ENCODE measurements around the gene PLA2R1.

PLA2R1 gene

GRCh38 chr2:160044728-160045127 is 17.7 kb downstream of the PLA2R1 start (continued):
- TF ChIP-seq ZNF747 (tag by site-specific recombination; IDR thresholded peaks at IDR 0.05) (no peak), ZNF274 (IDR thresholded peaks at IDR 0.05; ENCODE audit: low read length) (no peak), ZNF274 (tag by site-specific recombination; IDR thresholded peaks at IDR 0.05; ENCODE audit: borderline replicate concordance) (no peak)
- TF ChIP-seq, protein P1, sequence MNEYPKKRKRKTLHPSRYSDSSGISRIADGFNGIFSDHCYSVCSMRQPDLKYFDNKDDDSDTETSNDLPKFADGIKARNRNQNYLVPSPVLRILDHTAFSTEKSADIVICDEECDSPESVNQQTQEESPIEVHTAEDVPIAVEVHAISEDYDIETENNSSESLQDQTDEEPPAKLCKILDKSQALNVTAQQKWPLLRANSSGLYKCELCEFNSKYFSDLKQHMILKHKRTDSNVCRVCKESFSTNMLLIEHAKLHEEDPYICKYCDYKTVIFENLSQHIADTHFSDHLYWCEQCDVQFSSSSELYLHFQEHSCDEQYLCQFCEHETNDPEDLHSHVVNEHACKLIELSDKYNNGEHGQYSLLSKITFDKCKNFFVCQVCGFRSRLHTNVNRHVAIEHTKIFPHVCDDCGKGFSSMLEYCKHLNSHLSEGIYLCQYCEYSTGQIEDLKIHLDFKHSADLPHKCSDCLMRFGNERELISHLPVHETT (tag by site-specific recombination; IDR thresholded peaks at IDR 0.05), result no peak

DNA sequence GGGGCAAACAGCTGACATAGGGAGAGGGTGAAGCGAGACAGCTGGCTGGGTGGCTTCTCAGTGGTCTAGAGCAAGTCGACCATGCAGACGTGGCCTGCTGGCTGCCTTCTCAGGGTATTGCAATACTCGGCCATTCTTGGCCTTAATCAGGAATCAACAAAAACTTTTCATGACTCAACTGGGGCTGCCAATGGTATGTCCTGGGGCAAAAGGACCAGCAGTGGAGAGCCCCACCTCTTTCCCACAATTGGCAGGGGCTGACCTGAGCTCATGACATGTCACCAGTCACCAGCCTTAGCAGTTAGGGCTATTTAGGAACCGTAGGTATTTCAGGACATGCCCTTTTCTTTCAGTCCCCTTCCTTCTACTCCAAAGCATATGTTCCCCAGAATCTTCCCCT is 19.1 kb downstream of the PLA2R1 start:
- Histone ChIP-seq H3K36me3 (ENCODE audit: control insufficient read depth in 2 of 2, insufficient read depth in 1 of 2, low read length in 2 of 2) (no peaks in the 10 kb centered on the region), H3K27ac (ENCODE audit: extremely low read depth, low read depth, low read length) (no peak overlapping the region), H3K9me3 (ENCODE audit: control insufficient read depth, insufficient read depth, low read depth, low read length) (no peaks in the 10 kb centered on the region), H3K4me3 (ENCODE audit: low read depth, low read length) (no peak overlapping the region), H3K4me1 (ENCODE audit: control insufficient read depth, insufficient read depth, low read length) (peaks cover 10% of the 10 kb centered on the region)
- ChIA-PET CTCF (no interaction called here), POLR2A (interaction anchor here (0.6 kb wide), 1 partner anchor 931 kb away, joined by 3 read pairs; no protein-coding TSS in a partner anchor)
- TF ChIP-seq, protein P2, sequence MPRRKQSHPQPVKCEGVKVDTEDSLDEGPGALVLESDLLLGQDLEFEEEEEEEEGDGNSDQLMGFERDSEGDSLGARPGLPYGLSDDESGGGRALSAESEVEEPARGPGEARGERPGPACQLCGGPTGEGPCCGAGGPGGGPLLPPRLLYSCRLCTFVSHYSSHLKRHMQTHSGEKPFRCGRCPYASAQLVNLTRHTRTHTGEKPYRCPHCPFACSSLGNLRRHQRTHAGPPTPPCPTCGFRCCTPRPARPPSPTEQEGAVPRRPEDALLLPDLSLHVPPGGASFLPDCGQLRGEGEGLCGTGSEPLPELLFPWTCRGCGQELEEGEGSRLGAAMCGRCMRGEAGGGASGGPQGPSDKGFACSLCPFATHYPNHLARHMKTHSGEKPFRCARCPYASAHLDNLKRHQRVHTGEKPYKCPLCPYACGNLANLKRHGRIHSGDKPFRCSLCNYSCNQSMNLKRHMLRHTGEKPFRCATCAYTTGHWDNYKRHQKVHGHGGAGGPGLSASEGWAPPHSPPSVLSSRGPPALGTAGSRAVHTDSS (tag by site-specific recombination; IDR thresholded peaks at IDR 0.05), result no peak
- TF ChIP-seq ZNF704 (tag by site-specific recombination; IDR thresholded peaks at IDR 0.05) (no peak), ZNF169 (tag by site-specific recombination; IDR thresholded peaks at IDR 0.05) (no peak), ZNF354C (tag by site-specific recombination; IDR thresholded peaks at IDR 0.05; ENCODE audit: borderline replicate concordance, low read depth) (no peak)

DNA sequence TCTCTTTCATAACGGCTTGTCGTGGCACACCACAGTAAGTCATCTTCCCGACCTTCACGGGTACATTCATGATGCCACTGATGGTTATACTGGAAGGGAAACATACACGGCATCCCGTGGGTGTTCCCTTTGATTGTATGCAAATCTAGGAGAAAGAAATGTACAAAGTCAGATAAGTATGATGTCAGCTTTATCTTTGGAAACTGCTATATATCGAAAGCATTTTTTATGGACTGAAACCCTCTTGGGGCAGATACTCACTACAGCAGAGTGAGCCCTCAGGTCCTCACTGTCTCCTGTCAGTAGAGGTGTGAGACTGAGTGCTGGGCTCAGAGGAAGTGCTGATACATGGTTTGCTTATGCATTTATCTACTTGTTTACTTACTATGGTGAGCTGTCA is 20.4 kb downstream of the PLA2R1 start:
- peaks cover 10% of the 10 kb centered on the region for H3K4me1 ChIP-seq (ENCODE audit: control insufficient read depth, insufficient read depth, low read length)
- ChIA-PET CTCF (interaction anchor here (0.6 to 1.5 kb wide), 2 partner anchors 20 to 1272 kb away, joined by 4 read pairs; no protein-coding TSS in a partner anchor), POLR2A (no interaction called here)
- H3K36me3 ChIP-seq (ENCODE audit: control insufficient read depth in 2 of 2, insufficient read depth in 1 of 2, low read length in 2 of 2), result no peaks in the 10 kb centered on the region
- H3K4me3 ChIP-seq (ENCODE audit: low read depth, low read length), result no peak overlapping the region
- H3K9me3 ChIP-seq (ENCODE audit: control insufficient read depth, insufficient read depth, low read depth, low read length), result no peaks in the 10 kb centered on the region
- no peak overlapping the region for H3K27ac ChIP-seq (ENCODE audit: extremely low read depth, low read depth, low read length)
- TF ChIP-seq, protein P3, sequence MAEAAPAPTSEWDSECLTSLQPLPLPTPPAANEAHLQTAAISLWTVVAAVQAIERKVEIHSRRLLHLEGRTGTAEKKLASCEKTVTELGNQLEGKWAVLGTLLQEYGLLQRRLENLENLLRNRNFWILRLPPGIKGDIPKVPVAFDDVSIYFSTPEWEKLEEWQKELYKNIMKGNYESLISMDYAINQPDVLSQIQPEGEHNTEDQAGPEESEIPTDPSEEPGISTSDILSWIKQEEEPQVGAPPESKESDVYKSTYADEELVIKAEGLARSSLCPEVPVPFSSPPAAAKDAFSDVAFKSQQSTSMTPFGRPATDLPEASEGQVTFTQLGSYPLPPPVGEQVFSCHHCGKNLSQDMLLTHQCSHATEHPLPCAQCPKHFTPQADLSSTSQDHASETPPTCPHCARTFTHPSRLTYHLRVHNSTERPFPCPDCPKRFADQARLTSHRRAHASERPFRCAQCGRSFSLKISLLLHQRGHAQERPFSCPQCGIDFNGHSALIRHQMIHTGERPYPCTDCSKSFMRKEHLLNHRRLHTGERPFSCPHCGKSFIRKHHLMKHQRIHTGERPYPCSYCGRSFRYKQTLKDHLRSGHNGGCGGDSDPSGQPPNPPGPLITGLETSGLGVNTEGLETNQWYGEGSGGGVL (tag by site-specific recombination; IDR thresholded peaks at IDR 0.05), result no peak
- TF ChIP-seq ZNF211 (tag by site-specific recombination; IDR thresholded peaks at IDR 0.05; ENCODE audit: low read depth) (no peak), ZNF280D (tag by site-specific recombination; IDR thresholded peaks at IDR 0.05) (no peak), ZNF677 (tag by site-specific recombination; IDR thresholded peaks at IDR 0.05) (no peak), GLI4 (tag by site-specific recombination; IDR thresholded peaks at IDR 0.05) (no peak), ZNF148 (tag by site-specific recombination; IDR thresholded peaks at IDR 0.05; ENCODE audit: borderline replicate concordance) (no peak), ZNF2 (tag by site-specific recombination; IDR thresholded peaks at IDR 0.05) (no peak), HOXD13 (CRISPR knock-in tag; IDR thresholded peaks at IDR 0.05; ENCODE audit: borderline replicate concordance) (no peak), GFI1B (tag by site-specific recombination; IDR thresholded peaks at IDR 0.05) (no peak), ZNF214 (tag by site-specific recombination; IDR thresholded peaks at IDR 0.05; ENCODE audit: borderline replicate concordance) (no peak), ZNF266 (tag by site-specific recombination; IDR thresholded peaks at IDR 0.05; ENCODE audit: low read depth) (no peak), ZNF24 (tag by site-specific recombination; IDR thresholded peaks at IDR 0.05) (no peak), GLIS1 (tag by site-specific recombination; IDR thresholded peaks at IDR 0.05) (no peak), MEIS1 (CRISPR knock-in tag; IDR thresholded peaks at IDR 0.05; ENCODE audit: borderline replicate concordance) (no peak), EGR2 (tag by site-specific recombination; IDR thresholded peaks at IDR 0.05; ENCODE audit: low read depth) (no peak)
